Measurements from ENCODE around the gene CFAP74.
"Not testable (repeated sequence)": the region's sequence is repeated elsewhere in the genome, so short reads cannot be mapped to it uniquely, and the experiment has no call there.

CFAP74 gene

GRCh38 chr1:1978690-1979481 is 24.7 kb downstream of the CFAP74 start:
- DNase-seq; in situ Hi-C loops (cut with MboI; ENCODE audit: low pct_unique_long_range_greater_than_20kb, low sequenced_read_pairs): not testable (repeated sequence)

- in situ Hi-C loops (cut with MboI; ENCODE audit: low pct_unique_long_range_greater_than_20kb, low sequenced_read_pairs): no loop called here
- no peak for DNase-seq
Measured at GRCh38 chr1:1978108-1978507, 25.5 kb downstream of the CFAP74 start.

GRCh38 chr1:1976031-1976430 is 27.6 kb downstream of the CFAP74 start:
- in situ Hi-C loops (cut with MboI; ENCODE audit: low pct_unique_long_range_greater_than_20kb, low sequenced_read_pairs): no loop called here

GRCh38 chr1:1975535-1975934 is 28.1 kb downstream of the CFAP74 start:
- DNase-seq: no peak
- in situ Hi-C loops (cut with MboI; ENCODE audit: low pct_unique_long_range_greater_than_20kb, low sequenced_read_pairs): no loop called here

More at GRCh38 chr1:1976031-1976430, 27.6 kb downstream of the CFAP74 start:
- no peak for DNase-seq

- in situ Hi-C loops (cut with MboI; ENCODE audit: low pct_unique_long_range_greater_than_20kb, low sequenced_read_pairs): no loop called here
- DNase-seq: no peak
Measured at GRCh38 chr1:1974834-1975233, 28.8 kb downstream of the CFAP74 start.

GRCh38 chr1:1973716-1974642 is 29.6 kb downstream of the CFAP74 start:
- no peak for DNase-seq
- in situ Hi-C loops (cut with MboI; ENCODE audit: low pct_unique_long_range_greater_than_20kb, low sequenced_read_pairs): no loop called here

- in situ Hi-C loops (cut with MboI; ENCODE audit: low pct_unique_long_range_greater_than_20kb, low sequenced_read_pairs): no loop called here
- DNase-seq: no peak
Measured at GRCh38 chr1:1972976-1973715, 30.4 kb downstream of the CFAP74 start.

- in situ Hi-C loops (cut with MboI; ENCODE audit: low pct_unique_long_range_greater_than_20kb, low sequenced_read_pairs): no loop called here
Measured at GRCh38 chr1:1971688-1972087, 31.9 kb downstream of the CFAP74 start.

GRCh38 chr1:1971017-1971416 is 32.6 kb downstream of the CFAP74 start:
- in situ Hi-C loops (cut with MboI; ENCODE audit: low pct_unique_long_range_greater_than_20kb, low sequenced_read_pairs): no loop called here
- DNase-seq: no peak

More at GRCh38 chr1:1971688-1972087, 31.9 kb downstream of the CFAP74 start:
- DNase-seq: no peak

- no peak for DNase-seq
- in situ Hi-C loops (cut with MboI; ENCODE audit: low pct_unique_long_range_greater_than_20kb, low sequenced_read_pairs): no loop called here
Measured at GRCh38 chr1:1969953-1970716, 33.5 kb downstream of the CFAP74 start.

- in situ Hi-C loops (cut with MboI; ENCODE audit: low pct_unique_long_range_greater_than_20kb, low sequenced_read_pairs): no loop called here
- no peak for DNase-seq
Measured at GRCh38 chr1:1969505-1969900, 34.1 kb downstream of the CFAP74 start.

GRCh38 chr1:1968767-1969504 is 34.6 kb downstream of the CFAP74 start:
- DNase-seq: no peak
- in situ Hi-C loops (cut with MboI; ENCODE audit: low pct_unique_long_range_greater_than_20kb, low sequenced_read_pairs): no loop called here

GRCh38 chr1:1967879-1968278 is 35.7 kb downstream of the CFAP74 start:
- in situ Hi-C loops (cut with MboI; ENCODE audit: low pct_unique_long_range_greater_than_20kb, low sequenced_read_pairs): no loop called here
- no peak for DNase-seq

GRCh38 chr1:1967151-1967550 is 36.4 kb downstream of the CFAP74 start:
- in situ Hi-C loops (cut with MboI; ENCODE audit: low pct_unique_long_range_greater_than_20kb, low sequenced_read_pairs): no loop called here
- no peak for DNase-seq

- in situ Hi-C loops (cut with MboI; ENCODE audit: low pct_unique_long_range_greater_than_20kb, low sequenced_read_pairs): no loop called here
- peak; percentile 11 for DNase-seq
Measured at GRCh38 chr1:1966071-1966740, 37.4 kb downstream of the CFAP74 start.

- in situ Hi-C loops (cut with MboI; ENCODE audit: low pct_unique_long_range_greater_than_20kb, low sequenced_read_pairs): no loop called here
- DNase-seq: no peak
Measured at GRCh38 chr1:1965546-1965945, 38.0 kb downstream of the CFAP74 start.

- DNase-seq: no peak
- in situ Hi-C loops (cut with MboI; ENCODE audit: low pct_unique_long_range_greater_than_20kb, low sequenced_read_pairs): no loop called here
Measured at GRCh38 chr1:1964811-1965210, 38.8 kb downstream of the CFAP74 start.

- in situ Hi-C loops (cut with MboI; ENCODE audit: low pct_unique_long_range_greater_than_20kb, low sequenced_read_pairs): no loop called here
- DNase-seq: no peak
Measured at GRCh38 chr1:1963570-1963969, 40.0 kb downstream of the CFAP74 start.

All from KBM-7 (cell line).